GM10248 (cell line): ENCODE data around the gene ASAP2.

Experiments used
- CTCF ChIA-PET: fragments of 300-600 bp; sonication (Branson Sonifier 250); formaldehyde crosslinking; extraction: SDS; loops from one replicate; lab custom pipeline; 2021; ENCODE audit warnings: antibody characterized with exemption; lab: Yijun Ruan, JAX
- POLR2A ChIA-PET: fragments of 350-650 bp; sonication (Branson Sonifier 250); formaldehyde crosslinking; extraction: SDS; loops from one replicate; lab custom pipeline; 2020; ENCODE audit warnings: antibody characterized with exemption; lab: Yijun Ruan, JAX
- DNase-seq: peaks from one replicate; pipeline ENCODE4 v3.0.0; 2012; ENCODE audit errors: extremely low spot score
- CTCF ChIP-seq: IDR thresholded peaks from 2 replicates; pipeline ENCODE4 v1.5.1; 2012; ENCODE audit warnings: mild to moderate bottlenecking, low read depth; ENCODE audit errors: extremely low read depth, missing control alignments, control extremely low read depth

Gene ASAP2

GRCh38 chr2:9330612-9331270 is 124.1 kb downstream of the ASAP2 start:
- no peak for DNase-seq
- CTCF ChIA-PET: interaction anchor here (1.2 kb wide), 1 partner anchor 126 kb away, joined by 4 read pairs; no protein-coding TSS in a partner anchor
- POLR2A ChIA-PET: no interaction called here
- TF ChIP-seq CTCF: no peak

GRCh38 chr2:9331704-9332103 is 125.1 kb downstream of the ASAP2 start:
- ChIA-PET CTCF (no interaction called here), POLR2A (no interaction called here)
- TF ChIP-seq CTCF: no peak
- no peak for DNase-seq

GRCh38 chr2:9332136-9332852 is 125.7 kb downstream of the ASAP2 start:
- CTCF ChIA-PET: no interaction called here
- no peak for TF ChIP-seq CTCF
- POLR2A ChIA-PET: no interaction called here
- DNase-seq: no peak

- no peak for DNase-seq
- TF ChIP-seq CTCF: no peak
- ChIA-PET CTCF (interaction anchor here (1.0 kb wide), 1 partner anchor 190 kb away, joined by 5 read pairs; no protein-coding TSS in a partner anchor), POLR2A (no interaction called here)
These were observed 126.2 kb downstream of the ASAP2 start for GRCh38 chr2:9332853-9333245.

GRCh38 chr2:9333591-9334171 is 127.1 kb downstream of the ASAP2 start:
- ChIA-PET POLR2A (no interaction called here), CTCF (interaction anchor here (1.0 kb wide), 1 partner anchor 190 kb away, joined by 5 read pairs; no protein-coding TSS in a partner anchor)
- TF ChIP-seq CTCF: peak; percentile 26
- DNase-seq: no peak

GRCh38 chr2:9334761-9335160 is 128.1 kb downstream of the ASAP2 start:
- no peak for TF ChIP-seq CTCF
- ChIA-PET CTCF (no interaction called here), POLR2A (no interaction called here)
- no peak for DNase-seq
